Caco-2 (cell line): Measurements from ENCODE around the gene LRRC36. TPM values are rescaled to one million over a fixed set of nuclear protein-coding genes. Genes with fewer than 3 reads are reported as not detected.

Experiments
- BruUV-seq: library from RNA; stranded (reverse); fragments of 400-500 nt; replicated peaks from 2 replicates; lab custom pipeline; 2021; lab: Mats Ljungman, UMichigan
- CTCF ChIA-PET: fragments of 300-600 bp; sonication (Branson Sonifier 250); formaldehyde crosslinking; loops from one replicate; lab custom pipeline; 2022; ENCODE audit warnings: antibody characterized with exemption; lab: Charles Lee
- POLR2A ChIA-PET: fragments of 300-600 bp; sonication (Branson Sonifier 250); formaldehyde crosslinking; loops from one replicate; lab custom pipeline; 2022; ENCODE audit warnings: antibody characterized with exemption; lab: Charles Lee
- DNase-seq, 2 experiments: peaks; one replicate each; pipeline versions ENCODE4 v3.0.0 to v3.0.0-alpha.2; 2020 to 2022
- H3K27me3 ChIP-seq: replicated peaks from 2 replicates; pipeline ENCODE4 v1.6.0; 2011; ENCODE audit warnings: low read length; ENCODE audit not compliant: control insufficient read depth, insufficient read depth
- H3K36me3 ChIP-seq: 2 replicates; pipeline ENCODE4 v1.5.1; 2011; ENCODE audit warnings: low read length; ENCODE audit not compliant: control insufficient read depth, insufficient read depth
- H3K4me1 ChIP-seq: fragments of 250-450 bp; sonication (Bioruptor Pico); 2 replicates; pipeline ENCODE4 v1.5.1; 2020; ENCODE audit warnings: mild to moderate bottlenecking
- H3K4me3 ChIP-seq: 2 replicates; pipeline ENCODE4 v1.5.1; 2011; ENCODE audit warnings: low read depth, mild to moderate bottlenecking, control low read depth, low read length
- H3K9me3 ChIP-seq: fragments of 250-450 bp; sonication (Bioruptor Pico); 2 replicates; pipeline ENCODE4 v1.5.1; 2020; ENCODE audit warnings: mild to moderate bottlenecking, moderate library complexity
- H3K27ac Mint-ChIP-seq: one replicate; pipeline ENCODE4 v1.8.0; 2022; ENCODE audit warnings: mixed read lengths; ENCODE audit not compliant: unreplicated experiment
- H3K27me3 Mint-ChIP-seq: one replicate; pipeline ENCODE4 v1.8.0; 2022; ENCODE audit warnings: mixed read lengths; ENCODE audit not compliant: insufficient read depth, unreplicated experiment
- H3K36me3 Mint-ChIP-seq: one replicate; pipeline ENCODE4 v1.8.0; 2022; ENCODE audit warnings: mild to moderate bottlenecking, mixed read lengths; ENCODE audit not compliant: insufficient read depth, unreplicated experiment
- H3K4me1 Mint-ChIP-seq: one replicate; pipeline ENCODE4 v1.8.0; 2022; ENCODE audit warnings: low read depth, mixed read lengths; ENCODE audit not compliant: unreplicated experiment
- H3K4me3 Mint-ChIP-seq: one replicate; pipeline ENCODE4 v1.8.0; 2022; ENCODE audit warnings: mild to moderate bottlenecking, moderate library complexity, mixed read lengths; ENCODE audit not compliant: unreplicated experiment
- H3K9me3 Mint-ChIP-seq: one replicate; pipeline ENCODE4 v1.8.0; 2022; ENCODE audit warnings: mixed read lengths; ENCODE audit not compliant: unreplicated experiment
- CTCF ChIP-seq, 2 experiments: fragments of 200-600 bp in 1 of 2; IDR thresholded peaks; 1 replicate in 1 of 2; 2 replicates in 1 of 2; pipeline versions ENCODE4 v1.5.1 to v1.8.0; 2011 to 2022; ENCODE audit warnings: antibody characterized with exemption in 1 of 2, control low read depth in 1 of 2, inconsistent platforms in 1 of 2, low read depth in 1 of 2, low read length in 1 of 2, mild to moderate bottlenecking in 1 of 2, moderate library complexity in 1 of 2; ENCODE audit not compliant: insufficient read depth in 1 of 2, severe bottlenecking in 1 of 2, unreplicated experiment in 1 of 2
- intact Hi-C: fragments of 100-400 bp; cut with micrococcal nuclease; formaldehyde crosslinking; loops from one replicate; pipeline ENCODE4 v1.10.0; 2022; ENCODE audit not compliant: unreplicated experiment
- total RNA-seq: library from RNA; stranded (reverse); gene quantifications from 2 replicates; pipeline ENCODE4 v1.2.3, GENCODE V29; 2022

LRRC36 gene
- total RNA-seq, 1 experiment from 2014 or later, result not detected

- Mint-ChIP-seq H3K27me3 (no peaks in the 10 kb centered on the region), H3K4me1 (peaks cover 7% of the 10 kb centered on the region), H3K36me3 (peaks cover 19% of the 10 kb centered on the region), H3K27ac (no peak overlapping the region), H3K4me3 (peak overlapping the region; percentile 84), H3K9me3 (no peaks in the 10 kb centered on the region)
- Histone ChIP-seq H3K27me3 (no peaks in the 10 kb centered on the region), H3K4me3 (no peak overlapping the region), H3K9me3 (no peaks in the 10 kb centered on the region), H3K4me1 (peaks cover 20% of the 10 kb centered on the region), H3K36me3 (peaks cover 3% of the 10 kb centered on the region)
- no peak for TF ChIP-seq CTCF (IDR thresholded peaks at IDR 0.05; ENCODE audit: insufficient read depth in 1 of 2, low read depth in 1 of 2, low read length in 1 of 2, severe bottlenecking in 1 of 2, unreplicated experiment in 1 of 2)
- POLR2A ChIA-PET, result no interaction called here
- no peak for DNase-seq
- CTCF ChIA-PET, result interaction anchor here (0.6 kb wide), 1 partner anchor 145 kb away, joined by 3 read pairs; no protein-coding TSS in a partner anchor
- no TSS peak for BruUV-seq
- intact Hi-C loops, result no loop called here
Observed at GRCh38 chr16:67281536-67282446, 44.8 kb upstream of the LRRC36 start.

GRCh38 chr16:67282447-67282805 lies 44.2 kb upstream of the LRRC36 start:
- ChIA-PET POLR2A (no interaction called here), CTCF (no interaction called here)
- no peaks in the 10 kb centered on the region for H3K9me3 Mint-ChIP-seq
- no peak overlapping the region for H3K27ac Mint-ChIP-seq
- intact Hi-C loops, result no loop called here
- H3K36me3 Mint-ChIP-seq, result peaks cover 26% of the 10 kb centered on the region
- BruUV-seq, result no TSS peak
- Histone ChIP-seq H3K9me3 (no peaks in the 10 kb centered on the region), H3K36me3 (peaks cover 3% of the 10 kb centered on the region; the same call in 1 of the 2 replicates), H3K4me3 (no peak overlapping the region), H3K27me3 (no peaks in the 10 kb centered on the region), H3K4me1 (peaks cover 20% of the 10 kb centered on the region)
- no peaks in the 10 kb centered on the region for H3K27me3 Mint-ChIP-seq
- TF ChIP-seq CTCF (IDR thresholded peaks at IDR 0.05; ENCODE audit: insufficient read depth in 1 of 2, low read depth in 1 of 2, low read length in 1 of 2, severe bottlenecking in 1 of 2, unreplicated experiment in 1 of 2), result no peak
- peaks cover 7% of the 10 kb centered on the region for H3K4me1 Mint-ChIP-seq
- DNase-seq, result no peak
- no peak overlapping the region for H3K4me3 Mint-ChIP-seq

GRCh38 chr16:67283039-67283825 lies 43.4 kb upstream of the LRRC36 start:
- peaks cover 14% of the 10 kb centered on the region for H3K4me1 ChIP-seq
- H3K9me3 ChIP-seq, result no peaks in the 10 kb centered on the region
- H3K4me1 Mint-ChIP-seq, result peaks cover 7% of the 10 kb centered on the region
- H3K27me3 ChIP-seq, result no peaks in the 10 kb centered on the region
- H3K36me3 ChIP-seq, result peaks cover 3% of the 10 kb centered on the region; the same call in 1 of the 2 replicates
- no peak for TF ChIP-seq CTCF (IDR thresholded peaks at IDR 0.05; ENCODE audit: insufficient read depth in 1 of 2, low read depth in 1 of 2, low read length in 1 of 2, severe bottlenecking in 1 of 2, unreplicated experiment in 1 of 2)
- BruUV-seq, result no TSS peak
- no peak overlapping the region for H3K4me3 ChIP-seq
- intact Hi-C loops, result no loop called here
- no peak for DNase-seq
- H3K4me3 Mint-ChIP-seq, result no peak overlapping the region
- H3K9me3 Mint-ChIP-seq, result no peaks in the 10 kb centered on the region
- ChIA-PET CTCF (interaction anchor here (0.8 to 2.7 kb wide), 2 partner anchors 15 to 23 kb away, joined by 3 to 9 read pairs; no protein-coding TSS in a partner anchor), POLR2A (no interaction called here)
- peaks cover 27% of the 10 kb centered on the region for H3K36me3 Mint-ChIP-seq
- no peaks in the 10 kb centered on the region for H3K27me3 Mint-ChIP-seq
- H3K27ac Mint-ChIP-seq, result no peak overlapping the region
